H1 (cell line): ENCODE results near the gene ZNF785. TPM values are rescaled to one million over a fixed set of nuclear protein-coding genes. Genes with fewer than 3 reads are reported as not detected.

ENCODE experiments used
- BACH1 ChIP-seq: IDR thresholded peaks from 2 replicates; pipeline ENCODE4 v1.6.1; 2012; ENCODE audit warnings: low read length, improper control_type of control experiment
- CBX5 ChIP-seq: fragments of 300-800, 300-1000 bp; sonication (generic); IDR thresholded peaks from 2 replicates; pipeline ENCODE4 v1.7.1; 2016; ENCODE audit warnings: antibody characterized with exemption, low read length, low read depth
- CBX8 ChIP-seq: fragments of 300-800, 300-1000 bp; sonication (generic); IDR thresholded peaks from 2 replicates; pipeline ENCODE4 v1.7.1; 2016; ENCODE audit warnings: low read depth, low read length, borderline replicate concordance
- CHD2 ChIP-seq: IDR thresholded peaks from 2 replicates; pipeline ENCODE4 v1.6.1; 2012; ENCODE audit warnings: low read length, improper control_type of control experiment
- CREB1 ChIP-seq: IDR thresholded peaks from 2 replicates; pipeline ENCODE4 v1.6.1; 2012; ENCODE audit warnings: inconsistent platforms
- GABPA ChIP-seq: IDR thresholded peaks from 2 replicates; pipeline ENCODE4 v1.6.1; 2011; ENCODE audit warnings: mild to moderate bottlenecking, low read length, moderate library complexity, borderline replicate concordance; ENCODE audit not compliant: insufficient read depth
- TAF7 ChIP-seq: optimal IDR thresholded peaks from 2 replicates; pipeline ENCODE3; 2011; ENCODE audit warnings: low read depth, mild to moderate bottlenecking, inconsistent platforms, low read length, moderate library complexity, borderline replicate concordance
- polyA plus RNA-seq, 7 experiments: library from polyadenylated mRNA; depleted of rRNA in 3 of 7; stranded (reverse) in 5 of 7; unstranded in 2 of 7; fragments of >200 nt in 5 of 7; fragments of 200-250 nt in 2 of 7; gene quantifications; 1 replicate in 5 of 7; 2 replicates in 1 of 7; 4 replicates in 1 of 7; pipeline versions ENCODE4 v1.2.1 to v1.2.3, GENCODE V29; 2011 to 2013; ENCODE audit warnings: missing spikeins in 2 of 7, mixed read lengths in 2 of 7
- total RNA-seq: library from RNA; stranded (reverse); fragmentation: NEBNext Ultra II Directional; extraction: Animal tissue kit (Norgen Biotek cat#: 25700); gene quantifications from 2 replicates; pipeline ENCODE4 v1.2.1, GENCODE V29; 2021

ZNF785 gene
- total and polyA plus RNA-seq, 2 of the 8 experiments (the other 6 are each of a cell fraction or from before 2014, with no cell fraction given) = 8.6 to 12.9 TPM

DNA sequence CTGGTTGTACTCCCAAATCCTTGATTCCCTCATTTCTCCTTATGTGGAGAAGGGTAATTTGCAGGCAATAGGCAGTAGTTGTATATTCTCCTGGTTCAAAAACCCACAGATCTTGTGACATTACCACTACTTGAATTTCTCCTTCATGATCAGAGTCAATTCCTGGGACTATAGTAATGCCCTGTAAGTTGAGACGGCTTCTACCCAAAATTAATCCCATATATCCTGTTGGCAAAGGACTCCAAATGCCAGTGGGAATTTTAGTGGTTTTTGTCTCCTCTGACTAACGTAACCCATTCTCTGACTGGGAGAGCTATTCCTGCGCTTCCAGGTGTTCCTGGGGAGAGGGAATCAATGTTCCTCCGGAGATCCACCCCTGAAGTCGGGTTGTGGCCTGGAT lies 36.3 kb upstream of the ZNF785 start (continued):
- TF ChIP-seq GABPA = no peak
- no peak for TF ChIP-seq CHD2
- TF ChIP-seq TAF7 = no peak
- TF ChIP-seq BACH1 = no peak
- no peak for TF ChIP-seq CBX8
- TF ChIP-seq CBX5 = no peak
- TF ChIP-seq CREB1 = no peak
- TF ChIP-seq, all 59 proteins: peak for 0
